Measurements from ENCODE around the gene CNN2.
"Not testable (repeated sequence)": the region's sequence is repeated elsewhere in the genome, so short reads cannot be mapped to it uniquely, and the experiment has no call there.

DNA sequence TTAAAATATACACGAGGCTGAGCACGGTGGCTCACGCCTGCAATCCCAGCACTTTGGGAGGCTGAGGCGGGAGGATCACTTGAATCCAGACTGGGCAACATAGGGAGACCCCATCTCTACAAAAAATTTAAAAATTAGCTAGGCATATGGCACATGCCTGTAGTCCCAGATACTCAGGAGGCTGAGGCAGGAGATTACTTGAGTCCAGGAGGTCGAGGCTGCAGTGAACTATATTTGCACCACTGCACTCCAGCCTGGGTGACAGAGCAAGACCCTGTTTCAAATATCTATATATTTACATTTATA is 2.6 kb upstream of the CNN2 start:
- TF ChIP-seq POLR2AphosphoS5 (IDR thresholded peaks at IDR 0.05; ENCODE audit: low read depth, low read length); TAF1 (IDR thresholded peaks at IDR 0.05; ENCODE audit: borderline replicate concordance, low read depth, low read length); POLR2A (IDR thresholded peaks at IDR 0.05; ENCODE audit: low read depth, low read length): not testable (repeated sequence)

Measured in GM12892 (cell line).